OCI-LY7 (cell line): ENCODE results near the gene RDH5. TPM values are rescaled to one million over a fixed set of nuclear protein-coding genes. Genes with fewer than 3 reads are reported as not detected.

Source experiments
- BruUV-seq: library from RNA; stranded (reverse); fragments of 400-500 nt; replicated peaks from 2 replicates; lab custom pipeline; 2021; lab: Mats Ljungman, UMichigan
- CTCF ChIA-PET: fragments of 300-600 bp; sonication (Branson Sonifier 250); formaldehyde crosslinking; loops from one replicate; lab custom pipeline; 2022; ENCODE audit warnings: antibody characterized with exemption; ENCODE audit not compliant: unreplicated experiment; lab: Charles Lee
- POLR2A ChIA-PET: fragments of 300-600 bp; sonication (Branson Sonifier 250); formaldehyde crosslinking; loops from one replicate; lab custom pipeline; 2022; ENCODE audit warnings: antibody characterized with exemption; lab: Charles Lee
- DNase-seq: peaks from one replicate; pipeline ENCODE4 v3.0.0-alpha.2; 2015; ENCODE audit warnings: low spot score
- H2AFZ ChIP-seq: fragments of 200-600 bp; sonication (generic), shearing (Covaris generic); 2 replicates; pipeline ENCODE4 v1.6.1; 2014; ENCODE audit warnings: mild to moderate bottlenecking, antibody characterized with exemption, low read length, moderate library complexity
- H3K27ac ChIP-seq: fragments of 200-600 bp; sonication (generic); 2 replicates; pipeline ENCODE4 v1.5.1; 2014; ENCODE audit warnings: mixed run types, low read depth, mild to moderate bottlenecking, moderate library complexity, low read length, inconsistent platforms; ENCODE audit not compliant: poor library complexity, severe bottlenecking
- H3K36me3 ChIP-seq: fragments of 200-600 bp; sonication (generic); 2 replicates; pipeline ENCODE4 v1.6.1; 2014; ENCODE audit warnings: mild to moderate bottlenecking, antibody characterized with exemption, low read length, moderate library complexity, mixed read lengths; ENCODE audit not compliant: insufficient read depth
- H3K4me1 ChIP-seq: fragments of 200-600 bp; sonication (generic); 2 replicates; pipeline ENCODE4 v1.5.1; 2014; ENCODE audit warnings: mild to moderate bottlenecking, low read length; ENCODE audit not compliant: insufficient read depth, poor library complexity, severe bottlenecking
- H3K4me2 ChIP-seq: fragments of 200-600 bp; sonication (generic); 2 replicates; pipeline ENCODE4 v1.6.1; 2014; ENCODE audit warnings: mild to moderate bottlenecking, low read length
- H3K4me3 ChIP-seq: fragments of 200-600 bp; sonication (generic); 2 replicates; pipeline ENCODE4 v1.5.1; 2014; ENCODE audit warnings: mild to moderate bottlenecking, low read depth, low read length; ENCODE audit not compliant: poor library complexity, severe bottlenecking
- H3K79me2 ChIP-seq: fragments of 200-600 bp; sonication (generic); 2 replicates; pipeline ENCODE4 v1.6.1; 2016; ENCODE audit warnings: low read depth, mild to moderate bottlenecking, low read length, moderate library complexity, mixed read lengths; ENCODE audit not compliant: insufficient read depth
- H3K9me2 ChIP-seq: fragments of 200-600 bp; sonication (generic); 2 replicates; pipeline ENCODE4 v1.6.1; 2016; ENCODE audit warnings: mild to moderate bottlenecking, low read length, mixed read lengths; ENCODE audit not compliant: insufficient read depth
- H3K9me3 ChIP-seq: fragments of 200-600 bp; sonication (generic); 2 replicates; pipeline ENCODE4 v1.6.1; 2014; ENCODE audit warnings: mild to moderate bottlenecking, mixed run types, low read length, mixed read lengths
- H4K20me1 ChIP-seq: fragments of 200-600 bp; sonication (generic); 2 replicates; pipeline ENCODE4 v1.6.1; 2014; ENCODE audit warnings: mild to moderate bottlenecking, antibody characterized with exemption, low read length, moderate library complexity, mixed read lengths; ENCODE audit not compliant: insufficient read depth
- EZH2phosphoT487 ChIP-seq: fragments of 200-600 bp; sonication (generic); IDR thresholded peaks from 2 replicates; pipeline ENCODE4 v1.6.1; 2018; ENCODE audit warnings: low read depth, borderline replicate concordance, mild to moderate bottlenecking, mixed run types, antibody characterized with exemption, low read length, moderate library complexity, mixed read lengths
- intact Hi-C: fragments of 100-400 bp; cut with micrococcal nuclease; formaldehyde crosslinking; loops from one replicate; pipeline ENCODE4 v1.10.0; 2022; ENCODE audit not compliant: unreplicated experiment
- total RNA-seq, 2 experiments: library from RNA; depleted of rRNA in 1 of 2; stranded (reverse); fragments of >200 nt in 1 of 2; shearing (Covaris generic) in 1 of 2; gene quantifications; 2 replicates each; pipeline ENCODE4 v1.2.3, GENCODE V29; 2014 to 2022
- TF ChIP-seq, protein P1 (sequence below): fragments of 200-600 bp; sonication (generic); conservative IDR thresholded peaks from 2 replicates; pipeline ENCODE4 v1.5.1; 2014; ENCODE audit warnings: mild to moderate bottlenecking, antibody characterized with exemption, low read length, moderate library complexity, mixed read lengths

Gene RDH5
- total RNA-seq, 2 experiments from 2014 or later: 6.2 to 20.1 TPM

- POLR2A ChIA-PET: interaction anchor here (0.6 to 1.2 kb wide), 4 partner anchors 7 to 258 kb away, joined by 3 to 11 read pairs (median 4); no protein-coding TSS in a partner anchor
- intact Hi-C loops: no loop called here
These were observed 31.2 kb upstream of the RDH5 start for GRCh38 chr12:55688716-55689655.

GRCh38 chr12:55692631-55693322 is 27.4 kb upstream of the RDH5 start:
- Histone ChIP-seq H4K20me1 (no peaks in the 10 kb centered on the region), H2AFZ (no peak overlapping the region), H3K36me3 (no peaks in the 10 kb centered on the region), H3K9me3 (no peaks in the 10 kb centered on the region), H3K4me2 (no peak overlapping the region), H3K4me3 (no peak overlapping the region), H3K4me1 (no peaks in the 10 kb centered on the region), H3K27ac (no peak overlapping the region), H3K79me2 (no peaks in the 10 kb centered on the region), H3K9me2 (no peaks in the 10 kb centered on the region)
- DNase-seq: no peak
- ChIA-PET CTCF (no interaction called here), POLR2A (interaction anchor here (0.7 kb wide), 1 partner anchor 974 kb away, joined by 3 read pairs; no protein-coding TSS in a partner anchor)
- BruUV-seq: no TSS peak
- TF ChIP-seq, protein P1, sequence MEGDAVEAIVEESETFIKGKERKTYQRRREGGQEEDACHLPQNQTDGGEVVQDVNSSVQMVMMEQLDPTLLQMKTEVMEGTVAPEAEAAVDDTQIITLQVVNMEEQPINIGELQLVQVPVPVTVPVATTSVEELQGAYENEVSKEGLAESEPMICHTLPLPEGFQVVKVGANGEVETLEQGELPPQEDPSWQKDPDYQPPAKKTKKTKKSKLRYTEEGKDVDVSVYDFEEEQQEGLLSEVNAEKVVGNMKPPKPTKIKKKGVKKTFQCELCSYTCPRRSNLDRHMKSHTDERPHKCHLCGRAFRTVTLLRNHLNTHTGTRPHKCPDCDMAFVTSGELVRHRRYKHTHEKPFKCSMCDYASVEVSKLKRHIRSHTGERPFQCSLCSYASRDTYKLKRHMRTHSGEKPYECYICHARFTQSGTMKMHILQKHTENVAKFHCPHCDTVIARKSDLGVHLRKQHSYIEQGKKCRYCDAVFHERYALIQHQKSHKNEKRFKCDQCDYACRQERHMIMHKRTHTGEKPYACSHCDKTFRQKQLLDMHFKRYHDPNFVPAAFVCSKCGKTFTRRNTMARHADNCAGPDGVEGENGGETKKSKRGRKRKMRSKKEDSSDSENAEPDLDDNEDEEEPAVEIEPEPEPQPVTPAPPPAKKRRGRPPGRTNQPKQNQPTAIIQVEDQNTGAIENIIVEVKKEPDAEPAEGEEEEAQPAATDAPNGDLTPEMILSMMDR: no peak
- TF ChIP-seq EZH2phosphoT487: no peak
- intact Hi-C loops: no loop called here

More at GRCh38 chr12:55688716-55689655, 31.2 kb upstream of the RDH5 start:
- Histone ChIP-seq H3K79me2 (no peaks in the 10 kb centered on the region), H3K27ac (no peak overlapping the region), H4K20me1 (no peaks in the 10 kb centered on the region), H3K9me2 (no peaks in the 10 kb centered on the region), H3K4me1 (no peaks in the 10 kb centered on the region), H3K9me3 (no peaks in the 10 kb centered on the region), H2AFZ (no peak overlapping the region), H3K36me3 (no peaks in the 10 kb centered on the region), H3K4me3 (no peak overlapping the region), H3K4me2 (no peak overlapping the region)
- BruUV-seq: no TSS peak
- DNase-seq: no peak
- TF ChIP-seq, protein P1: no peak
- no peak for TF ChIP-seq EZH2phosphoT487
- CTCF ChIA-PET: no interaction called here
